Mesothelial cell of epicardium (in vitro differentiated cells): ENCODE results near the gene TBR1. TPM values are rescaled to one million over a fixed set of nuclear protein-coding genes. Genes with fewer than 3 reads are reported as not detected.

Experiments
- total RNA-seq: library from RNA; stranded (reverse); gene quantifications from 3 replicates; pipeline ENCODE4 v1.2.1, GENCODE V29; 2021

Gene TBR1
- total RNA-seq, 1 donor from 2014 or later: 0.13 TPM

Other genes starting within 250 kb of the TBR1 start
- gene PSMD14, start 107.9 kb upstream of the TBR1 start, total RNA-seq: 46.3 to 48.0 TPM (median 46.9 TPM) in 3 replicates
- gene SLC4A10, start 208.1 kb downstream of the TBR1 start, total RNA-seq: 0.16 TPM in 1 of 3 replicates, not detected in the others